Parietal lobe (tissue), 1 donor: ENCODE data around the gene IL10RA. TPM values are rescaled to one million over a fixed set of nuclear protein-coding genes. Genes with fewer than 3 reads are reported as not detected.

Experiments
- total RNA-seq: library from RNA; depleted of rRNA; stranded (reverse); fragments of >200 nt; gene quantifications from one replicate; pipeline ENCODE4 v1.2.3, GENCODE V29; 2014

Gene IL10RA
- total RNA-seq = 1.6 TPM

DNA sequence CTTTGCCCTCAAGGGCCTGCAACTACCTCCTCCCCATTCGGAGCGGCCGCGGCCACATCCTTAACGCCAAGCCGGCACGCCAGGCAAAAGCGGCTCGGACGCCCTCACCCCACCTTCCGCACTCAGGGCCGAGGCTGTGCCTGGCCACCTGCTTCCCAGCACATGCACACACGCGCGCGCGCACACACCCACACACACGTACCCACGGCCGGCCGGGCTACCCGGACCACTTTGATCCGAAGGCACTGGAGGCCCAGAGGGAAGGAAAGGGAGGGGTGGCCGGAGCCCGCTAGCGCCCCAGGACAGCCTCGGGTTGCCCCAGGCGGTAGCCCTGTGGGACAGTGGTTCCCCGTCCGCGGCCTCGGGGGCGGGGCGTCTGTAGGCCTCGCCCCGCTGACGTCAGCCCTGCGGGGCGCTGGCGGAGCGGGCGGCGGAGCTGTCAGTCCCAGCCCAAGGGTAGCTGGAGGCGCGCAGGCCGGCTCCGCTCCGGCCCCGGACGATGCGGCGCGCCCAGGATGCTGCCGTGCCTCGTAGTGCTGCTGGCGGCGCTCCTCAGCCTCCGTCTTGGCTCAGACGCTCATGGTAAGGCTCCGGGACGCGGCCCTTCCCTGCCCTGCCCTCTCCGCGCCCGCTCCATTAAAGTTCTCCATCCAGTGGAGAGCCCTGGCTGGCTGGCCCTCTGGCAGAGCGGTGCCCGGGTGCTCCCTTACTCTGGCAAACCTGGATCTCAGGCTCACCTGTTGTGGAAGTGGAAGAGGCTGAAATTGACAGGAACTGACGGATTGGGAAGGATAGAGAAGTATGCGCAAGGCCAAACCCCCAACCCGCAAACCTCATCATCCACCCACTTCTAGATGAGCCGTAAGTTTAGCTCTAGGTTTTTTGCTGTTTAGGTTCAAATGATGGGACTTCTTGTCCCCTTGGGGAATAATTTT, at the start of gene IL10RA:
Gene IL10RA (plus strand): TSS at position 442 of the 935 bp plus-strand sequence. CDS start 74 bp downstream, at position 516.

Other genes with a start within 250 kb of the IL10RA start
- gene DSCAML1, start 189.2 kb upstream of the IL10RA start, total RNA-seq = 30.7 TPM
- gene FXYD2, start 161.7 kb upstream of the IL10RA start, total RNA-seq = 3.4 TPM
- 222 TPM for gene FXYD6, start 109.7 kb upstream of the IL10RA start, total RNA-seq
- 0.63 TPM for gene TMPRSS13, start 57.0 kb upstream of the IL10RA start, total RNA-seq
- gene TMPRSS4, start 90.7 kb downstream of the IL10RA start, total RNA-seq = not detected
- gene SMIM35, start 100.6 kb downstream of the IL10RA start, total RNA-seq = not detected
- 9.1 TPM for gene SCN4B, start 166.4 kb downstream of the IL10RA start, total RNA-seq
- gene SCN2B, start 190.2 kb downstream of the IL10RA start, total RNA-seq = 3.4 TPM
- gene JAML, start 238.6 kb downstream of the IL10RA start, total RNA-seq = 0.31 TPM